ENCODE results near the gene NEK9. TPM values are rescaled to one million over a fixed set of nuclear protein-coding genes. Genes with fewer than 3 reads are reported as not detected.
"Not testable (repeated sequence)": the region's sequence is repeated elsewhere in the genome, so short reads cannot be mapped to it uniquely, and the experiment has no call there.

The NEK9 gene
- total RNA-seq, 1 donor from 2014 or later, result 113 TPM

GRCh38 chr14:75128596-75128990, 1.7 kb upstream of the NEK9 start:
- H3K9me3 Mint-ChIP-seq, result no peaks in the 10 kb centered on the region
- H3K27ac Mint-ChIP-seq (ENCODE audit: unreplicated experiment), result no peak overlapping the region
- H3K4me1 Mint-ChIP-seq, result peaks cover 35% of the 10 kb centered on the region
- DNase-seq (ENCODE audit: low read depth, low spot score), result no peak
- TF ChIP-seq CTCF (conservative IDR thresholded peaks at IDR 0.05), result no peak
- H3K27me3 Mint-ChIP-seq (ENCODE audit: low read depth), result no peaks in the 10 kb centered on the region
- H3K4me3 Mint-ChIP-seq, result peak overlapping the region; percentile 47
- peaks cover 9% of the 10 kb centered on the region for H3K36me3 Mint-ChIP-seq (ENCODE audit: low read depth)

GRCh38 chr14:75127903-75128595, 1.2 kb upstream of the NEK9 start:
- Mint-ChIP-seq H3K27ac (ENCODE audit: unreplicated experiment) (peak overlapping the region; percentile 25), H3K9me3 (no peaks in the 10 kb centered on the region), H3K4me1 (peaks cover 35% of the 10 kb centered on the region), H3K36me3 (ENCODE audit: low read depth) (peaks cover 6% of the 10 kb centered on the region), H3K4me3 (peak overlapping the region; percentile 83), H3K27me3 (ENCODE audit: low read depth) (no peaks in the 10 kb centered on the region)
- no peak for DNase-seq (ENCODE audit: low read depth, low spot score)
- TF ChIP-seq CTCF (conservative IDR thresholded peaks at IDR 0.05), result no peak

DNA sequence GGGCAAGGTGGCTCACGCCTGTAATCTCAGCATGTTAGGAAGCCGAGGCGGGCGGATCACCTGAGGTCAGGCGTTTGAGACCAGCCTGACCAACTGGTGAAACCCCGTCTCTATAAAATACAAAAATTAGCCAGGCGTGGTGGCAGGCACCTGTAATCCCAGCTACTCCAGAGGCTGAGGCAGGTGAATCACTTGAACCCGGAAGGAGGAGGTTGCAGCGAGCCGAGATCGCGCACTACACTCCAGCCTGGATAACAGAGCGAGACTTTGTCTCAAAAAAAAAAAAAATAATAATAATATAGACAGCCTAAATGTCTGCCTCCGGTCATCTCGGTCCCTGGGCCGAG, 599 bp upstream of the NEK9 start:
- Mint-ChIP-seq H3K4me1 (peaks cover 33% of the 10 kb centered on the region), H3K27ac (ENCODE audit: unreplicated experiment) (peak overlapping the region; percentile 99), H3K4me3 (peak overlapping the region; percentile 97)
- not testable (repeated sequence) for H3K36me3 Mint-ChIP-seq (ENCODE audit: low read depth); H3K9me3 Mint-ChIP-seq; DNase-seq (ENCODE audit: low read depth, low spot score); H3K27me3 Mint-ChIP-seq (ENCODE audit: low read depth)

DNA sequence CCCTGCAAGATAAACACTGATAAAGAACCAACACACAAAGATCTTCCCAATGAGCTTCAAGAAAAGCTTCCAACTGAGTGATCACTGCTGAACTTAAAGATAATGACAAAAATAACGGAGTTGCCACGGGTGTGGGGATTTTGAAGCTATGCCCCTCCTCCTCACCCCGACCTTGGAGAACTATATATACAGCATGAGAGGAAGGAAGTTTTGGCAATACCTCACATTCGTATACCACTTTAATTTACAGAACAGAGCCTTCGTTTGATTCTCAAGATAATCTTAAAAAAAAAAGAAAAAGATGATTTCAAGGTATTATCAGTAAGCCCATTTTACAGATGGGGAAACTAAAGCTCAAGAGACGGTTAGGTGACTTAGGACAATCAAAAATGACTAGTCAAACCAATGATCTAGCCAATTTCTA, 715 bp downstream of the NEK9 start:
- Mint-ChIP-seq H3K4me1 (peaks cover 30% of the 10 kb centered on the region), H3K9me3 (no peaks in the 10 kb centered on the region), H3K4me3 (peak overlapping the region; percentile 97), H3K36me3 (ENCODE audit: low read depth) (no peaks in the 10 kb centered on the region), H3K27ac (ENCODE audit: unreplicated experiment) (peak overlapping the region; percentile 94), H3K27me3 (ENCODE audit: low read depth) (no peaks in the 10 kb centered on the region)
- DNase-seq (ENCODE audit: low read depth, low spot score), result no peak
- TF ChIP-seq CTCF (conservative IDR thresholded peaks at IDR 0.05), result no peak

DNA sequence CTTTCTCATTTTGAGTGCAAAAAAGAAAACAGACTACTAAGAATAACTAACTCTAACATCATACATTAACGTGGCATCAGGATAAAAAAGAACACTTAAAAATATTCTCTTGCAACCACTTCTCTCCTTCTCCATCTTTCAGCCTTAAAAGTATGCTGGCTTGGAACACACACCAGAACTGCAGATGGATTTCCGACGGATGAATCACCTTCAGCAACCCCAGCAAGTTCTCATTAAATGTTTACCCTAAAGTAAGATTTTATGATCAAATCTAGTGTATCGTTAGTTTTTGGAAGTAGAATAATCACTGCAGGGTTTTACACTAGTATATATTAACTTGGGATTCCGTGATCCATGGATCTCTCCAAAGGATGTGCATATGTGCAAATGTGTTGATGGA, 1.2 kb downstream of the NEK9 start:
- Mint-ChIP-seq H3K36me3 (ENCODE audit: low read depth) (no peaks in the 10 kb centered on the region), H3K9me3 (no peaks in the 10 kb centered on the region), H3K27ac (ENCODE audit: unreplicated experiment) (no peak overlapping the region), H3K4me3 (peak overlapping the region; percentile 97), H3K4me1 (peaks cover 30% of the 10 kb centered on the region), H3K27me3 (ENCODE audit: low read depth) (no peaks in the 10 kb centered on the region)
- TF ChIP-seq CTCF (conservative IDR thresholded peaks at IDR 0.05), result no peak
- no peak for DNase-seq (ENCODE audit: low read depth, low spot score)

GRCh38 chr14:75123991-75124390, 2.9 kb downstream of the NEK9 start:
- H3K36me3 Mint-ChIP-seq (ENCODE audit: low read depth), result no peaks in the 10 kb centered on the region
- no peaks in the 10 kb centered on the region for H3K27me3 Mint-ChIP-seq (ENCODE audit: low read depth)
- no peaks in the 10 kb centered on the region for H3K9me3 Mint-ChIP-seq
- H3K4me1 Mint-ChIP-seq, result peaks cover 30% of the 10 kb centered on the region
- H3K4me3 Mint-ChIP-seq, result peak overlapping the region; percentile 32
- no peak for DNase-seq (ENCODE audit: low read depth, low spot score)
- H3K27ac Mint-ChIP-seq (ENCODE audit: unreplicated experiment), result no peak overlapping the region
- no peak for TF ChIP-seq CTCF (conservative IDR thresholded peaks at IDR 0.05)

Measured in neural crest cell (in vitro differentiated cells).